ENCODE measurements around the gene RAB31.
"Not testable (repeated sequence)": the region's sequence is repeated elsewhere in the genome, so short reads cannot be mapped to it uniquely, and the experiment has no call there.

The RAB31 gene

DNA sequence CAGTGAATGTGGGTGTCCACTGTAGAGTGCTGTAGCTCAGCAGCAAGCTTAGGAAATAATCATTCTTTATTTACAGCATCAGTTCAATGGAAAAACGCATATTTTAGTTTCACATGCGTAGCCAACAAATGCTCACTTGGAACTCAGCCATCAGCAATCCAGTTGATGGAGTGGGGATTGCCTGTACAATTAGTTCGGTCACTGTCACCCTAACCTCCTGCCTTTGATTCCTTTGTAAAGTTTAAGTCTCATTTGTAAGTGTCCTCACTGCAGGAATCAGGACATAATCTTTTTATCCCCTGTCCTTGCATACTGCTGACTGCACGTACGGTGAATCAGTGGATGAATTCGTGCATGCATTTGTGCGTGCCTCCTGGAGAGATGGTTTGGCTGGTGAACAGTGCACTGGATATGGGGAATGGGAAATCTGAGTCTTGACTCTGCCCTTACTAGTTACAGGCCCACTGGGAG, 55.9 kb downstream of the RAB31 start:
- no peak for DNase-seq

DNA sequence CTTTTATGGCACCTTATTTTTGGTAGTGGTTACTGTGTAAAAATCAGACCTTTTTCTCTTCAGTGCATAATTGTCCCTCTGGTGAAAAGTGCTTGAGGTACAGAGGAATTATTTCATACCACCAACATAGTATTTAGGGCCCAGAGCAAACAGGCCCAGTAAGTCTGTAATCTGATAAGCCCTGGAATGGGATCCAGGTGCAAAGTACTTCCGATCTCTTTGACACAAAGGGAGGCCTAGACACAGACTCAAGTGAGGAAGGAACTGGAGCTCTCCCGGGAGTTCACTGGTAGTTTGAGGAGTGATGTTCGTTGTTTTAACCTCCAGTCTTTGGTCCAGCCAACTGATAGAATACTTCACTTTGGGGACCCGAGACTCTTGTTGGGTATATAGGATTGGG, 57.4 kb downstream of the RAB31 start:
- DNase-seq: no peak

DNA sequence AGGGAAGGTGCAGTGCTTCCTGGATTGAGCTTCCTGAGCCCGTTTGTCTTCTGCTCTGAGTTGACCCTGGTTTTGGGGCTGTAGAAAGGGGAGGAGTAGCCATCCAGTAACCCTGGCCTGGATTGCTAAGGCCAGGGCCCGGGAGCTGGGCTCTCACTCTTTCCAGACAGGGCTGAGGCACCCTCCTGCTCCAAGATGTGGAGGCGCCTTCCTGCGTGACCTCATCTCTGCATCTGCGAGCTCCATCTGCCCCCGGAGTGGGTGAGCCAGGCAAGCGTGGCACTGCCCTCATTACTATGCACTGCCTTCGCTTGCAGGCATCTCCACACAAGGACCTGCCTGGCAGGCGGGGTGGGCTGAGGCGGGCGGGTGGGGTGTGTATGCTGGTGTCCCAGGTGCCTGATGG, 58.0 kb downstream of the RAB31 start:
- no peak for DNase-seq

DNA sequence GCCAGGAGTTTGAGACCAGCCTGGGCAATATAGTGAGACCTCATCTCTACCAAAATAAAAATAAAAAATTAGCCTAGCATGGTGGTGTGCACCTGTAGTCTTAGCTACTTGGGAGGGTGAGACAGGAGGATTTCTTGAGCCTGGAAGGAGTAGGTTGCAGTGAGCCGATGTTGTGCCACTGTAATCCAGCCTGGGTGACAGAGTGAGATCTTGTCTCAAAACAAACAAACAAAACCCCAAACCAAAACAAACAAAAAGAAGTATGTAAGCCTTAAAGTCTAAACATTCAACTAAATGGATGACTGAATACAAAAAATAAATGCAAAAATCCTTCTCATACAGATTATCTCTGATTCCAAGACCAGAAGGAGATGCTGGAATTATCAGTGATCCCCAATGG, 58.6 kb downstream of the RAB31 start:
- DNase-seq: no peak

DNA sequence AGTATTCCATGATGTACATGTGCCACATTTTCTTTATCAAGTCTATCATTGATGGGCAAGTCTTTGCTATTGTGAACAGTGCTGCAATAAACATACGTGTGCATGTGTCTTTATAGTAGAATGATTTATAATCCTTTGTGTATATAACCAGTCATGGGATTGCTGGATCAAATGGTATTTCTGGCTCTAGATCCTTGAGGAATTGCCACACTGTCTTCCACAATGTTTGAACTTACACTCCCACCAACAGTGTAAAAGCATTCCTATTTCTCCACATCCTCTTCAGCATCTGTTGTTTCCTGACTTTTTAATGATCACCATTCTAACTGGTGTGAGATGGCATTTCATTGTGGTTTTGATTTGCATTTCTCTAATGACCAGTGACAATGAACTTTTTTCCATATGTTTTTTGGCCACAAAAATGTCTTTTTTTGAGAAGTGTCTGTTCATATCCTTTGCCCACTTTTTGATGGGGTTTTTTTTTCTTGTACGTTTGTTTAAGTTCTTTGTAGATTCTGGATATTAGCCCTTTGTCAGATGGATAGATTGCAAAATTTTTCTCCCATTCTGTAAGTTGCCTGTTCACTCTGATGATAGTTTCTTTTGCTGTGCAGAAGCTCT, 60.1 kb downstream of the RAB31 start:
- not testable (repeated sequence) for DNase-seq

DNA sequence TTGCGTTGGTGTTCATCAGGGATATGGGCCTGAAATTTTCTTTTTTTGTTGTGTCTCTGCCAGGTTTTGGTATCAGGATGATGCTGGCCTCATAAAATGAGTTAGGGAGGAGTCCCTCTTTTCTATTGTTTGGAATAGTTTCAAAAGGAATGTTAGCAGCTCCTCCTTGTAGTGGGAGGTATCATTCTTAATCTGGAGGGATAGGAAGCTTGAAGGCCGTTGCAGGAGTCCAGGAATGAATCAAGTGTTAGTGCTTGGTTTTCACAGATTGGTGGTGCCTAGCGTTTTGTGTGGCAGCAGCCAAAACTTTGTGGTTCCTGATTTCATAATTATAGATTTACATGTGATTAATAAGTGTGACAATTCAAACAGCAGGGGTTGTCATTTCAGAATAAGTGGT, 62.0 kb downstream of the RAB31 start:
- DNase-seq: not testable (repeated sequence)

DNA sequence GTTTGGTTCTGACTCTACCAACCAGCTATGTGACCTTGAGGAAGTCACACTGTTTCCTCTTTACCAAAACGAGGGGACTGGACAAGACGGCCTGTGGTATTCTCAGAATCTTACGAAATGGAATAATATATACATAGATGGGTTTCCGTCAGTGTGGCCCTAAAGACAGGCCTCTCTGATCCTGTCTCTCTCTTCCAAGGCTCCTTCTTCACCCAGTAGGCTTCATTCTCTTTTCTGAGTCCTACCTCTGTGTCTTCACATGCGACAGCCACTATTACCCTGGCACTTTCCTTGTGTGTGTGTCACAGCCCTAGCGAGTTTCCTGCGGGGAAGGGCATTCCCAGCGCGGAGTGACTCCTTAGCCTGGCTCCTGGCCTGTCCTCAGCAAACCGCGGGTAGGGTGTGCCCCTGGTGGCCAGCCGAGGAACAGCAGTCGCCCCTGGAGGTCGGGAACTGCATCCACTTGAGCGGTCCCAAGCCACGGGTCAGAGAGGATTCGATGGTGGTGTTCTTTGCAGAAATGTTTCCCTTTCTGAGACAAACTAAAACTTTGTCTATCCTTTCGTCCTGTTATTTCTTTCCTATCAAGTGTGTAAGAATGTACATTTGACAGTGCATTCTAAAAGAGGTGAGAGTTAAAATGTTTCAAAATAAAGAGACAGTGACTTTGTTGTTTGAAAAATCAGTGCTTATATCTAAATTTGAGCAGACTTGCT, 63.3 kb downstream of the RAB31 start:
- DNase-seq: peak in 3 of 4 experiments; percentile 13 to 23 (median 21)

DNA sequence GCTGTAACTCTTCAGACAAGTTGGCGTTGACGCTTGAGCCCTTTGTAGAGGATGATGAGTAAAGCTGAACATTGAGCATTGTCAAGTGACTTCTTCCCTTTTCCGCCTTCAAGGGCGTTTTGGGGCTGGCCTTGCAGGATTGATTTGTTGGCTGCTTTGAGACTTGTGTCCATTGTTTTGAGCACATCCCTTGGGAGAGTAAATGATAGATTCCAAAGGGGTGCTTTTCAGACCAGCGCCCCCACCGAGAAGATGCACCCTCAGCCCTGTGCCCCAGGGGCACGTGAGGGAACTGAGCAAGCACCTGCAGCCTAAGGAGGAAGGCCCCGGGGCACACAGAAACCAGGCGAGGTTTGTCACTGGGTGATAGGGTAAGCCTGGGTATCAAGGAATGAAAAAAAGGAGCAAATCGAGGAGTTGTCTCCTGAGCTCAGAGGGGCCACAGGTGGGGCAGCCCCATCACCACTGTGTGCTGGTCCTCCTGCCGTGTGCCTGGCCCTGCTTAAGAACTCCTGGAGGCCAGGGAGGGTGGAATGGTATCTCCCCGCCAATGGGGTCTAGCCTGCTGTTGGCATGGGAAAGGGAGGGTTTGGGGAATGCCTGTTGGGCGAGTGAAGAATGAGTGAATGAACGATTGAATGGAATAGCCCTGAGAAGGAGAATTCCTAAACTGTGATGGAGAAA, 64.0 kb downstream of the RAB31 start:
- no peak for DNase-seq

DNA sequence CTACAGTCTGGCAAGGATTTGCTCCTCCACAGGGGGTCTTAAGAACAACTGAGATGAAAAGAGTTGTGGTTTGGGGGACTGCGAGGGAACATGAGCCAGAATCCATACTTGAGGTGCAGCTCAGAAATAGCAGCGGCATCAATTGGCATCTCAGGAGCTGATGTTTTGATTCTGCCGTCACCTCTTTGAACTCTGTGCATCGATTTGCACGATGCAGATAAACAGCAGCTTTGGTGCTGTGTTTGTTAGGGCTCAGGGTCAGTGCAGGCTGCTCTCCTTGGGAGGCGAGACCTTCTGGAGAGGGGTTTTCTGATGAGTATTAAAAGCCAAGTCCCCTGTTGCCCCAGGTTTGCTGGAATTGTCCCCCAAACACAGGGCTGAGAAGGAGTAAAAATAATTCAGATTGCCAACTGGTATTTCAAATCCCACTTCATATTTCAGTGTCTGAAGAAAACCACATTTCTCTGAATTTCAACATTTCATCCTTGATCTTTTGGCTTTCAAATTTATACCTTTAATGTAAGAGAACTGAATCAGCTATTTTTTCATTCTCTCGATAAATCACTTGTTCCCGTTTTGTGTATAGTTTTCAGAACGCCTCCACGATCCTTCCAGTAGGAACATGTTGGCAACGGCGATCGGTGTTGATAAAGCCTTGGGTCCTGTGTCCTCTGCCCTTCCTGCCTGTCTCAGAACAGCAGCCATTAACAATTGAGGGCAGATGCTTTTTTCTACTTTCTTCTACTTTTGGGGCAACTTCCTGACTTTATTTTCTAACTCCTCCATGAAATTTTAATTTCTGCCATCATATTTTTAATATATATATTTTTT, 65.0 kb downstream of the RAB31 start:
- DNase-seq: no peak

DNA sequence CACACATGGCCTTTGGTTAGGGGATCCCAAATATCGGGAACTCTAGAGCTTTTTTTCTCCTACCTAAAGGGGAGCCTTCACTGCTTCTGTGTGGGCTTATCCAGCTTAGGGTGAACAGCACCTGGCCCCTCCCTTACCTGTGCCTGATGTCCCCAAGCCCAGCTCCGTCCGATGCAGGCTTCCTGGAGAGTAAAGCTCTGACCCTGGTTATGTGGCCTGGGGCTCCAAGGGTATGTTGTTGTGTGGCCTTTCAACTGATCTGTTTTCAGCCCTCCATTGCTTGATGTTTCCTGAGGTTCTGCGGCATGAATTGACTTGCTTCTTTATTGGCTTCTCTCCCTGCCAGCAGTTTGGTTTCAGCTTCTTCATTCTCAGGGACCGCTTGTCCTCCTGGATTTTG, 66.0 kb downstream of the RAB31 start:
- DNase-seq: no peak

DNA sequence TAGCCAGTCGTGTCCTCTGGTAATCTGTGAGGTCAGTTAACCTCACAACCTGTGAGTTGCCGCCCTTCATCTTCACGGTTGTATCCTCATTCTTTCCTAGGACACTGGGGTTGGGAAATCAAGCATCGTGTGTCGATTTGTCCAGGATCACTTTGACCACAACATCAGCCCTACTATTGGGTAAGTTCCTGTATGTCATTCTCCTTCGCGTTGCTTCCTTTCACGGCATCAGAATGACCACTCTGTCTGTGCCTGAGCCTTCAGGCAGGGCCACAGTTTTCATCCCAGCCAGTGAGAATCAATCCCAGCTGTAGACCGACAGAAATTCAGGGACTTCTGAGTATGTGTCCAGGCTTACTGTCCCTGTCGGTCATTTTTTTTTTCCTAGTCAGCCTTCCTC, 67.1 kb downstream of the RAB31 start:
- no peak for DNase-seq

DNA sequence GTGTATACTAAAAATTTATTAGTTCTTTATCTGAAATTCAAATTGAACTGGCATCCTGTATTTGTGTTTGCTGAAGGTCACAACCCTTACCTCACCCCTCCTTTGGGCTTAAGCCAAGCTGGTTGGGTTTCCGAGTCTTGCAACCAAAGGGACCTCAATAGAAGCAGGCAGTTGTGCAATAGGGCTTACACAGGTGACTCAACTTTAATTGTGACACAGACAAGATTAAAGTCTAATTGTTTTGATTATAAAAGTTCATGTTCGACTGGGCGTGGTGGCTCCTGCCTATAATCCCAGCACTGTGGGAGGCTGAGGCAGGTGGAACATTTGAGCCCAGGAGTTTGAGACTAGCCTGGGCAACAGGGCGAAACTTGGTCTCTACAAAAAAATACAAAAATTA, 71.5 kb downstream of the RAB31 start:
- no peak for DNase-seq

DNA sequence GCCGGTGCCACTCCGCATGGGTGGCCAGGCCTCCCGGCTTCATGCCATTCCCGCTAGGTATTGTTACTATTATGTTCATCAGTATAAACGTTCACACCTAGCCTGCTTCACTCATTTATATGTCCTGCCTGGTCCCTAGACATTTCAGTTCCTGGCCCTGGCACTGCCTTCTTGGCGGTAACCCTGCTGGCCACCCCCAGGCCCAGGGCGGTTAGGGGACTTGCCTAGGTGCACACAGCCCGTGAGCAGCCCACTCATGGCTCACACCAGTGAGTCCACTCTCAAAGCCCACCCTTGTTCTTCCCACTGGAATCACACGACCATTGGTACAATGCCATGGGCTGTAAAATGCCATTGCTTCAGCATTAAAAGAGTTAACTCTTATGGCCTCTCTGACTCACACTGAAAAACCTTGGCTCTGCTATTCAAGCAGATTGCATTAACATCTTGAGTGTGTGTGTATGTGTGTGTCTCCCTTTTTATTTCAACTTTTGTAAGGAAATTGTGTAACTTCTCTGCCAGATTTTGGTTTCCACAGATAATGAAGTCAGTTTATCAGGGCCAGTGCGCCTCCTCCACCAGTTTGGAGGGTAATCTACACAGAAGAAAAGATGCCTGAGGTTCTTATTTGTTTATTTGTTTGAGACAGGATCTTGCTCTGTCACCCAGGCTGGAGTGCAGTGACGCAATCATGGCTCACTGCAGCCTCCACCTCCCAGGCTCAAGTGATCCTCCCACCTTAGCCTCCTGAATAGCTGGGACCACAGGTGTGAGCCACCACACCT, 74.2 kb downstream of the RAB31 start:
- no peak for DNase-seq

DNA sequence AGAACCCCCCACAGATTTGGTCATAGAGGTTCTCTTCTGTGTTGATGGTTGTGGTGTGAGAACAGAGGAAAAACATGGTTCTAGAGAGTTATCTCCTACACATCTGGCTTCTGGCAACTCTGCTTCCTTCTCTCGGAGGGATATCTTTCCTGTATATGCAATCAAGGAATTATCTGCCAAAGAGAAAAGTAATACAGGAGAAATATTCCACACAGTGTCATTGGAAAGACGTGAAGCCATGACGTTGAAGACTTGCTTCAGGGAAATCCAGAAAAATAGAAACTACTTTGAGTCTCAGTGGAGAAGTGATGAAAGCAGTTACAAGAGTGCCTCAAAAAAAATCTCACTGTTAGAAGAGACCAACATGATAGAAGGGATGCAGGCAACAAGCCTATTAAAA, 78.5 kb downstream of the RAB31 start:
- DNase-seq: no peak

DNA sequence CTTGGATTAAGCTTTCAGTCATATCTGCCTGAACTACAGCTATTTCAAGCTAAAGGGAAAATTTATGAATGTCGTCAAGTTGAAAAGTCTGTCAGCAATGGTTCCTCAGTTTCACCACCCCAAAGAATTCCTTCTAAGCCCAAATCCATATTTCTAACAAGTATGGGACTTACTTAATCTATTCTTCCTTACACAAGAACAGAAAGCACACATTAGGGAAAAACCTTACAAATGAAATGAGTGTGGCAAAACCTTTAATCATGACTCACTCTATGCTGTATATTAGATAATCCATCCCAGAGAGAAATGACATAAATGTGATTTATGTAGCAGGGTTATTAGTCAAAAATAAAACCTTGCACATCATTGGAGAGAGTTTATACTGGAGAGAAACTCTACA, 78.9 kb downstream of the RAB31 start:
- DNase-seq: no peak

DNA sequence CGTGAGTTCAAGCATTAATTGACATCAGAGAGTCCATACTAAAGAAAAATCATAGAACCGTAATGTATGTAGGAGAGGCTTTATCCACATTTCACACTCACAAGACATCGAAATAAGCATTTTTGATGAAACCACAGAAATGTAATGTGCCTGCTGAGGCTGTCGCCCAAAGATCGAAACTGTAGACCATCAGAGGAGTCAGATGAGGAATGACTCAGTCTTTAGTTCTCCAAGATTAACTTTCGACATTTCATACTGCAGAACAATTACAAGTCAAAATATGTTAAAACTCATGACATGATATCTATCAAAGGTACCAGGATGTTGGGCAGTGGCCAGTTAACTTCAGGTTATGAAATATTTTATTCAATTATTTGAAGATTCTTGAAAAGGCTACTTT, 79.6 kb downstream of the RAB31 start:
- no peak for DNase-seq

DNA sequence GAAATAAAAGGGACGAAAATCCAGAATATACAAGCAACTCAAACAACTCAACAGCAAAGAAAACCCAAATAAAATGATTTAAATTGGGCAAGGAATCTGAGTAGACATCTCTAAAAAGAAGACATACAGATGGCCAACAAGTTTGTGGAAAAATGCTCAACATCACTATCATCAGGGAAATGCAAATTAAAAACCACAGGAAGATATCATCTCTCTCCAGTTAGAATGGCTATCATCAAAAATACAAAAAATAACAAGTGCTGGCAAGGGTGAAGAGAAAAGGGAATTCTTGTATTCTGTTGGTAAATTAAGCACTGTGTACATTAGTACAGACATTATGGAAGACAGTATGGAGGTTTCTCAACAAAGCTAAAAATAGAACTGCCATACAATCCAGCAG, 80.0 kb downstream of the RAB31 start:
- DNase-seq: no peak

DNA sequence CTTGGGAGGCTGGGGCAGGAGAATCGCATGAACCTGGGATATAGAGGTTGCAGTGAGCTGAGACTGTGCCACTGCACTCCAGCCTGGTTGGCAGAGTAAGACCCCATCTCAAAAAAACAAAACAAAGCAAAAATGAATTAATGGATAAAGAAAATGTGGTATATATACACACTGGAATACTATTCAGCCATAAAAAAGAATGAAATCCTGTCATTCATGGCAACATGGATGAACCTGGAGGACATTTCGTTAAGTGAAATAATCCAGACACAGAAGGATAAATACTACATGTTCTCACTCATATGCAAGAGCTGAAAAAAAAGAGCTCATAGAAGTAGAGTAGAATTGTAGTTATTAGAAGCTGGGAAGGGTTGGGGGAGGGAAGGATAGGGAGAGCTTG, 80.8 kb downstream of the RAB31 start:
- DNase-seq: no peak

DNA sequence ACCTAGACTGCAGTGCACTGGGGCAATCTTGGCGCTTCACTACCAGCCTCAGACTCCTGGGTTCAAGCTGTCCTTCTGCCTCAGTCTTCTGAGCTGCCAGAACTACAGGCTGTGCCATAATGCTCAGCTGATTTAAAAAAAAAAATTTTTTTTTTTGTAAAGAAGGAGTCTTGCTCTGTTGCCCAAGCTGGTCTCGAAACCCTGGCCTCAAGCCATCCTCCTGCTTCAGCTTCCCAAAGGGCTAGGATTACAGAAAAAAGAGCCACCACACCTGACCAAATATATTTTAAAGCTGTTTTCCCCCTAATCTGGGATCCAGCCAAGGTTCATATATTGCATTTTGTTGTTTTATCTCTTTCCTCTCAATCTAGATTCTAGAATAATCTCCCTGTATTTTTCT, 82.2 kb downstream of the RAB31 start:
- no peak for DNase-seq

DNA sequence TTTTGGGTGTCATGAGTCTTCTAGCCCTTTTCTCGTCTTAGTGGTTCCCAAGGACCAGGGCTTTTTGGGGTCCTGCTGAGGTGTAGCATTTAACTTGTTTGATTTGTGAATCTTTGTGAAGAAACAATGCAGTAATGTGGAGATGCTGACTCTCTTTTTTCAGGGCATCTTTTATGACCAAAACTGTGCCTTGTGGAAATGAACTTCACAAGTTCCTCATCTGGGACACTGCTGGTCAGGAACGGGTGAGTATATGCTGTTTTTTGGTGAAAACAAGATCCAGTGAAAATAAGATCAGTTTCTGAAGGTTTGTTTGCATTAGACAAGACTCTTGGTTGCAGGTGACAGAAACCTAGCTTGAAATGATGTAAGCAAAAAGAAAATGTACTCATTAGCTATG, 83.9 kb downstream of the RAB31 start:
- DNase-seq: no peak

DNA sequence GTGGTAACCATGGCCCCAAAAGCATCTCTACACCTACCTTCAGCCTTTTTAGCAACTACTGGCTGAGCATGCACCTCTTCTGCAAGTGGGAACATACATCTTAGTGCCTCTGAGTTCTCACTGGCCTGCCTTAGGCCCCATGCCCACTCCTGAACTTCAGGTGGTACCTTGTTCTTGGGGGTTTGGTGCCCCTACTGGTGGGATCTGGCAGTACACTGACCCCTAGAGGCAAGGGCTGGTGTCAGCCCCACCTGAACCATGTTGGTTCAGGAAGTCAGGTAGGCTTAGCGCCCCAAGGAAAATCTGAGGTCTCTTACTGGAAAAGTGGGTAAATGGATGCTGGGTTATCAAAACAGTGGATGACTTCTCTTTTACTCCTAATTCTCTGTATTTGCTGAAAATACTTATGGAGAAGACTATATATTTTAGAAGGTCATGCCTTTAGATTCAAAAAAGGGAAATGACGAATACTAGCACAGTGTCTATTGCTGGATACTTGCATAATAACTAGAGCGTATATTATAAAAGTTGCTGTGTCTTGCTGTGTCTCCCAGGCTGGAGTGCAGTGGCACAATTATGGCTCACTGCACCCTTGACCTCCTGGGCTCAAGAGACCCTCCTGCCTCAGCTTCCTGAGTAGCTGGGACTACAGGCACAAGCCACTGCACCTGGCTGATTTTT, 84.6 kb downstream of the RAB31 start:
- no peak for DNase-seq

DNA sequence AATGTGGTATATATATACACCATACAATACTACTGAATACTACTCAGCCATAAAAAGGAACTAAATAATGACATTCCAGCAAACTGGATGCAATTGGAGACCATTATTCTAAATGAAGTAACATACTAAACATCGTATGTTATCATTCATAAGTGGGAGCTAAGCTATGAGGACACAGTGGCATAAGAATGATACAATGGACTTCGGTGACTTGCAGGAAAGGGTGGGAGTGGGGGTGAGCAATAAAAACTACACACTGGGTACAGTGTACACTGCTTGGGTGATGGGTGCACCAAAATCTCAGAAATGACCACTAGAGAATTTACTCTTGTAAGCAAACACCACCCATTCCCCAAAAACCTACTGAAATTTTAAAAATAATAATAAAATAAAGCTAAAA, 87.9 kb downstream of the RAB31 start:
- no peak for DNase-seq
